Activated T-helper 1 cell treated with anti-CD3 and anti-CD28 coated beads, Interleukin-12 subunit alpha, Interleukin-12 subunit beta, Interleukin-2, Interleukin-4 antibody, amounts not matched to agents 30 ng/mL and 10 ng/mL and 1 ng/mL, durations not matched to agents 14 hours and 24 hours and 36 hours (primary cell): ENCODE results near the gene TMEM39A. TPM values are rescaled to one million over a fixed set of nuclear protein-coding genes. Genes with fewer than 3 reads are reported as not detected.

Source experiments
- total RNA-seq: library from RNA; stranded (reverse); gene quantifications from 2 replicates; pipeline ENCODE4 v1.2.3, GENCODE V29; 2022

Gene TMEM39A
- total RNA-seq, 1 donor from 2014 or later = 51.3 TPM

Other genes starting within 250 kb of the TMEM39A start
- gene B4GALT4, start 222.7 kb downstream of the TMEM39A start, total RNA-seq = 14.1 and 18.6 TPM in 2 replicates
- gene ARHGAP31, start 169.2 kb downstream of the TMEM39A start, total RNA-seq = 7.5 and 8.0 TPM in 2 replicates
- gene POGLUT1, start 5.3 kb upstream of the TMEM39A start, total RNA-seq = 26.0 and 28.7 TPM in 2 replicates
- 124 and 126 TPM in 2 replicates for gene TIMMDC1, start 34.9 kb upstream of the TMEM39A start, total RNA-seq
- gene CD80, start 96.0 kb upstream of the TMEM39A start, total RNA-seq = 18.1 and 19.5 TPM in 2 replicates
- 3.8 and 4.6 TPM in 2 replicates for gene ADPRH, start 115.9 kb upstream of the TMEM39A start, total RNA-seq
- 0.22 and 0.29 TPM in 2 replicates for gene PLA1A, start 134.3 kb upstream of the TMEM39A start, total RNA-seq
- 1.0 and 1.2 TPM in 2 replicates for gene POPDC2, start 197.0 kb upstream of the TMEM39A start, total RNA-seq
- 62.2 and 70.7 TPM in 2 replicates for gene COX17, start 213.8 kb upstream of the TMEM39A start, total RNA-seq
- 0.24 TPM in 1 of 2 replicates, not detected in the other for gene CFAP91, start 239.4 kb upstream of the TMEM39A start, total RNA-seq